HG03139 (cell line): ENCODE measurements around the gene COG1.
"Not testable (repeated sequence)": the region's sequence is repeated elsewhere in the genome, so short reads cannot be mapped to it uniquely, and the experiment has no call there.

Source experiments
- ATAC-seq: cut with Tn5 transposase; IDR thresholded peaks from one replicate; pipeline ENCODE4 v1.9.1; 2021; ENCODE audit not compliant: unreplicated experiment

Gene COG1

GRCh38 chr17:73192894-73193701 is at the start of gene COG1:
Gene COG1, plus strand, starts transcription at chr17:73193055. Its CDS starts 15 bp downstream, at chr17:73193070.
- ATAC-seq = peak; percentile 58

GRCh38 chr17:73144209-73144608 is 48.6 kb upstream of the COG1 start:
- not testable (repeated sequence) for ATAC-seq

GRCh38 chr17:73145641-73146040 is 47.2 kb upstream of the COG1 start:
- no peak for ATAC-seq

GRCh38 chr17:73147791-73148190 is 45.1 kb upstream of the COG1 start:
- not testable (repeated sequence) for ATAC-seq

GRCh38 chr17:73148540-73149334 is 44.1 kb upstream of the COG1 start:
- no peak for ATAC-seq

- not testable (repeated sequence) for ATAC-seq
Observed at GRCh38 chr17:73150622-73151300, 42.1 kb upstream of the COG1 start.

GRCh38 chr17:73151916-73152632 is 40.8 kb upstream of the COG1 start:
- no peak for ATAC-seq

GRCh38 chr17:73155410-73156165 is 37.3 kb upstream of the COG1 start:
- ATAC-seq = no peak

- peak; percentile 76 for ATAC-seq
Observed at GRCh38 chr17:73156166-73156840, 36.6 kb upstream of the COG1 start.

- ATAC-seq = no peak
Observed at GRCh38 chr17:73156887-73157520, 35.9 kb upstream of the COG1 start.

- no peak for ATAC-seq
Observed at GRCh38 chr17:73157521-73157890, 35.3 kb upstream of the COG1 start.

- ATAC-seq = no peak
Observed at GRCh38 chr17:73158133-73158532, 34.7 kb upstream of the COG1 start.

- no peak for ATAC-seq
Observed at GRCh38 chr17:73160980-73161630, 31.8 kb upstream of the COG1 start.

- no peak for ATAC-seq
Observed at GRCh38 chr17:73163043-73163442, 29.8 kb upstream of the COG1 start.

- ATAC-seq = no peak
Observed at GRCh38 chr17:73165616-73166404, 27.0 kb upstream of the COG1 start.

- no peak for ATAC-seq
Observed at GRCh38 chr17:73166731-73167581, 25.9 kb upstream of the COG1 start.

GRCh38 chr17:73168667-73169066 is 24.2 kb upstream of the COG1 start:
- ATAC-seq = no peak
